H1 (cell line): ENCODE data around the gene ARID3B. TPM values are rescaled to one million over a fixed set of nuclear protein-coding genes. Genes with fewer than 3 reads are reported as not detected.

Source experiments
- CTCF ChIA-PET: fragments of 300-600 bp; sonication (Branson Sonifier 250); formaldehyde crosslinking; loops from one replicate; lab custom pipeline; 2021; ENCODE audit not compliant: partially characterized antibody; lab: Charles Lee
- POLR2A ChIA-PET: fragments of 300-600 bp; sonication (Branson Sonifier 250); formaldehyde crosslinking; loops from one replicate; lab custom pipeline; 2021; ENCODE audit warnings: inconsistent platforms; ENCODE audit not compliant: partially characterized antibody; lab: Charles Lee
- DNase-seq, 2 experiments: peaks; one replicate each; pipeline versions ENCODE4 v3.0.0 to v3.0.0-alpha.2; 2010 to 2022; ENCODE audit warnings: low spot score in 2 of 2, low read depth in 1 of 2, mixed read lengths in 1 of 2
- FAIRE-seq: peaks from 2 replicates; lab custom pipeline; 2011; peaks lifted over from hg19 to GRCh38; lab: Jason Lieb, UNC
- H2AFZ ChIP-seq: 2 replicates; pipeline ENCODE4 v1.8.1; 2012; ENCODE audit warnings: low read length, inconsistent platforms
- H2AK5ac ChIP-seq: 2 replicates; pipeline ENCODE4 v1.6.1; 2013; ENCODE audit warnings: low read depth, low read length
- H2BK120ac ChIP-seq: replicated peaks from 2 replicates; pipeline ENCODE3; 2013; ENCODE audit warnings: low read depth, low read length, inconsistent platforms
- H2BK12ac ChIP-seq: 2 replicates; pipeline ENCODE4 v1.6.1; 2013; ENCODE audit warnings: low read depth, low read length
- H2BK15ac ChIP-seq: 2 replicates; pipeline ENCODE4 v1.6.1; 2013; ENCODE audit warnings: low read length
- H2BK20ac ChIP-seq: 2 replicates; pipeline ENCODE4 v1.6.1; 2013; ENCODE audit warnings: low read length
- H2BK5ac ChIP-seq: 2 replicates; pipeline ENCODE4 v1.6.1; 2013; ENCODE audit warnings: low read depth, low read length
- H3K14ac ChIP-seq: 2 replicates; pipeline ENCODE4 v1.6.1; 2013; ENCODE audit warnings: inconsistent platforms; ENCODE audit not compliant: insufficient read length
- H3K18ac ChIP-seq: 2 replicates; pipeline ENCODE4 v1.6.1; 2013; ENCODE audit warnings: low read length; ENCODE audit errors: extremely low read depth
- H3K23ac ChIP-seq: 2 replicates; pipeline ENCODE4 v1.6.1; 2013; ENCODE audit warnings: inconsistent platforms; ENCODE audit not compliant: insufficient read length
- H3K23me2 ChIP-seq: 2 replicates; pipeline ENCODE4 v1.6.1; 2013; ENCODE audit warnings: low read depth, low read length
- H3K27ac ChIP-seq: 2 replicates; pipeline ENCODE4 v1.6.1; 2011; ENCODE audit warnings: low read depth, low read length, inconsistent platforms
- H3K27me3 ChIP-seq, 4 experiments: replicated peaks in 1 of 4; 1 replicate in 1 of 4; 2 replicates in 3 of 4; pipeline versions ENCODE4 v1.6.1 to v1.8.1; 2011 to 2013; ENCODE audit warnings: low read length in 3 of 4, mild to moderate bottlenecking in 3 of 4, inconsistent platforms in 2 of 4, mixed read lengths in 2 of 4, moderate library complexity in 1 of 4; ENCODE audit not compliant: control insufficient read depth in 3 of 4, insufficient read depth in 3 of 4; ENCODE audit errors: extremely low read depth in 1 of 4
- H3K36me3 ChIP-seq, 4 experiments: 2 replicates each; pipeline versions ENCODE4 v1.6.1 to v1.8.1; 2011 to 2013; ENCODE audit warnings: mild to moderate bottlenecking in 4 of 4, low read length in 3 of 4, moderate library complexity in 2 of 4, control low read depth in 1 of 4, inconsistent platforms in 1 of 4; ENCODE audit not compliant: insufficient read depth in 4 of 4, control insufficient read depth in 2 of 4
- H3K4ac ChIP-seq: replicated peaks from 2 replicates; pipeline ENCODE3; 2013; ENCODE audit warnings: low read length, low read depth, mixed read lengths, inconsistent platforms; ENCODE audit not compliant: insufficient read length
- H3K4me1 ChIP-seq, 4 experiments: replicated peaks in 1 of 4; 1 replicate in 1 of 4; 2 replicates in 3 of 4; pipeline versions ENCODE4 v1.6.1 to v1.8.1; 2011 to 2013; ENCODE audit warnings: low read length in 3 of 4, inconsistent platforms in 2 of 4, mixed read lengths in 1 of 4; ENCODE audit not compliant: insufficient read depth in 4 of 4, control insufficient read depth in 3 of 4
- H3K4me2 ChIP-seq, 2 experiments: 2 replicates each; pipeline versions ENCODE4 v1.6.1 to v1.8.1; 2011 to 2013; ENCODE audit warnings: low read depth in 2 of 2, low read length in 2 of 2, control low read depth in 1 of 2, inconsistent platforms in 1 of 2, mild to moderate bottlenecking in 1 of 2; ENCODE audit not compliant: insufficient read depth in 1 of 2
- H3K4me3 ChIP-seq, 4 experiments: fragments of 200-600, 300-600 bp in 1 of 4; sonication (generic), shearing (Covaris generic), sonication (Bioruptor Twin) in 1 of 4; 2 replicates each; pipeline versions ENCODE4 v1.5.1 to v1.8.1; 2011 to 2016; ENCODE audit warnings: low read length in 4 of 4, low read depth in 3 of 4, control low read depth in 2 of 4, inconsistent platforms in 2 of 4, mild to moderate bottlenecking in 2 of 4, mixed read lengths in 1 of 4, moderate library complexity in 1 of 4; ENCODE audit not compliant: insufficient read depth in 2 of 4; ENCODE audit errors: extremely low read depth in 1 of 4
- H3K56ac ChIP-seq: replicated peaks from 2 replicates; pipeline ENCODE3; 2013; ENCODE audit warnings: low read depth, mild to moderate bottlenecking, mixed read lengths, low read length, inconsistent platforms; ENCODE audit not compliant: insufficient read length
- H3K79me1 ChIP-seq: 2 replicates; pipeline ENCODE4 v1.6.1; 2013; ENCODE audit warnings: low read depth, low read length, control low read depth
- H3K79me2 ChIP-seq, 2 experiments: 2 replicates each; pipeline versions ENCODE4 v1.6.1 to v1.8.1; 2012 to 2013; ENCODE audit warnings: low read length in 2 of 2, mild to moderate bottlenecking in 2 of 2, inconsistent platforms in 1 of 2; ENCODE audit not compliant: insufficient read depth in 2 of 2, control insufficient read depth in 1 of 2
- H3K9ac ChIP-seq, 4 experiments: replicated peaks in 1 of 4; 1 replicate in 1 of 4; 2 replicates in 3 of 4; pipeline versions ENCODE4 v1.6.1 to v1.8.1; 2011 to 2013; ENCODE audit warnings: low read depth in 3 of 4, low read length in 3 of 4, control low read depth in 2 of 4, mild to moderate bottlenecking in 2 of 4, moderate library complexity in 2 of 4, inconsistent platforms in 1 of 4; ENCODE audit errors: extremely low read depth in 1 of 4
- H3K9me3 ChIP-seq, 2 experiments: 2 replicates each; pipeline versions ENCODE4 v1.6.1 to v1.8.1; 2012 to 2013; ENCODE audit warnings: mild to moderate bottlenecking in 2 of 2, moderate library complexity in 2 of 2, control low read depth in 1 of 2, inconsistent platforms in 1 of 2, low read depth in 1 of 2, low read length in 1 of 2, mixed read lengths in 1 of 2; ENCODE audit not compliant: insufficient read depth in 2 of 2
- H4K20me1 ChIP-seq, 2 experiments: replicated peaks in 1 of 2; 2 replicates each; pipeline versions ENCODE3 to v1.8.1; 2011 to 2013; ENCODE audit warnings: inconsistent platforms in 2 of 2, low read length in 2 of 2, mild to moderate bottlenecking in 1 of 2; ENCODE audit not compliant: insufficient read depth in 2 of 2, control insufficient read depth in 1 of 2
- H4K5ac ChIP-seq: 2 replicates; pipeline ENCODE4 v1.6.1; 2013; ENCODE audit warnings: low read length, low read depth, mixed read lengths, inconsistent platforms; ENCODE audit not compliant: insufficient read length
- H4K8ac ChIP-seq: 2 replicates; pipeline ENCODE4 v1.8.0; 2013; ENCODE audit warnings: mild to moderate bottlenecking, moderate library complexity, low read length, inconsistent platforms; ENCODE audit not compliant: insufficient read depth; ENCODE audit errors: extremely low read depth
- H4K91ac ChIP-seq: replicated peaks from 2 replicates; pipeline ENCODE3; 2013; ENCODE audit warnings: low read length, mixed read lengths, inconsistent platforms; ENCODE audit not compliant: insufficient read length
- ASH2L ChIP-seq: fragments of 200-600, 300-600 bp; sonication (generic); IDR thresholded peaks from one replicate; pipeline ENCODE4 v1.7.1; 2017; ENCODE audit warnings: low read length
- BACH1 ChIP-seq: IDR thresholded peaks from 2 replicates; pipeline ENCODE4 v1.6.1; 2012; ENCODE audit warnings: low read length, improper control_type of control experiment
- BCL11A ChIP-seq, 2 experiments: IDR thresholded peaks; one replicate each; pipeline ENCODE4 v1.6.1; 2011; ENCODE audit warnings: low read depth in 2 of 2, low read length in 2 of 2, mild to moderate bottlenecking in 2 of 2
- CEBPB ChIP-seq: IDR thresholded peaks from 2 replicates; pipeline ENCODE4 v1.6.1; 2012; ENCODE audit warnings: low read depth, low read length
- CHD2 ChIP-seq: IDR thresholded peaks from 2 replicates; pipeline ENCODE4 v1.6.1; 2012; ENCODE audit warnings: low read length, improper control_type of control experiment
- CREB1 ChIP-seq: IDR thresholded peaks from 2 replicates; pipeline ENCODE4 v1.6.1; 2012; ENCODE audit warnings: inconsistent platforms
- CTBP2 ChIP-seq: IDR thresholded peaks from 2 replicates; pipeline ENCODE4 v1.7.0; 2011; ENCODE audit warnings: borderline replicate concordance, mild to moderate bottlenecking, moderate library complexity, mixed read lengths, low read length; ENCODE audit not compliant: insufficient read depth, insufficient read length
- HDAC2 ChIP-seq, 2 experiments: fragments of 300-600 bp in 1 of 2; sonication (generic) in 1 of 2; IDR thresholded peaks; 2 replicates each; pipeline ENCODE4 v1.6.1; 2011 to 2012; ENCODE audit warnings: low read depth in 2 of 2, low read length in 2 of 2, mild to moderate bottlenecking in 2 of 2, moderate library complexity in 2 of 2, borderline replicate concordance in 1 of 2, inconsistent platforms in 1 of 2
- NRF1 ChIP-seq: IDR thresholded peaks from 2 replicates; pipeline ENCODE4 v1.6.1; 2011; ENCODE audit warnings: mild to moderate bottlenecking, low read depth, low read length, improper control_type of control experiment
- POLR2AphosphoS5 ChIP-seq: IDR thresholded peaks from 2 replicates; pipeline ENCODE4 v1.6.1; 2011; ENCODE audit warnings: low read depth, low read length
- RXRA ChIP-seq: IDR thresholded peaks from 2 replicates; pipeline ENCODE4 v1.6.1; 2011; ENCODE audit warnings: low read depth, mild to moderate bottlenecking, low read length, moderate library complexity; ENCODE audit not compliant: insufficient read depth
- TAF1 ChIP-seq: IDR thresholded peaks from 2 replicates; pipeline ENCODE4 v1.6.1; 2011; ENCODE audit warnings: mild to moderate bottlenecking, low read depth, low read length
- YY1 ChIP-seq: IDR thresholded peaks from 2 replicates; pipeline ENCODE4 v1.6.1; 2011; ENCODE audit warnings: low read depth, mild to moderate bottlenecking, low read length
- WGBS, 2 experiments: shearing (Covaris generic) in 1 of 2; methylation state at CpG; one replicate each; pipeline versions ENCODE4 v1.1.6 to v1.1.7; 2013 to 2015; ENCODE audit warnings: low lambda C conversion rate in 2 of 2, mixed read lengths in 2 of 2, inconsistent platforms in 1 of 2, low coverage in 1 of 2, missing lambda C conversion rate in 1 of 2; ENCODE audit not compliant: insufficient replicate concordance in 2 of 2, insufficient coverage in 1 of 2, insufficient read length in 1 of 2; ENCODE audit errors: extremely low coverage in 1 of 2, missing lambda C conversion rate in 1 of 2; 5-methylcytosine and 5-hydroxymethylcytosine counted together
- polyA plus RNA-seq, 7 experiments: library from polyadenylated mRNA; depleted of rRNA in 3 of 7; stranded (reverse) in 5 of 7; unstranded in 2 of 7; fragments of >200 nt in 5 of 7; fragments of 200-250 nt in 2 of 7; gene quantifications; 1 replicate in 5 of 7; 2 replicates in 1 of 7; 4 replicates in 1 of 7; pipeline versions ENCODE4 v1.2.1 to v1.2.3, GENCODE V29; 2011 to 2013; ENCODE audit warnings: missing spikeins in 2 of 7, mixed read lengths in 2 of 7
- total RNA-seq: library from RNA; stranded (reverse); fragmentation: NEBNext Ultra II Directional; extraction: Animal tissue kit (Norgen Biotek cat#: 25700); gene quantifications from 2 replicates; pipeline ENCODE4 v1.2.1, GENCODE V29; 2021

The ARID3B gene
- total and polyA plus RNA-seq, 2 of the 8 experiments (the other 6 are each of a cell fraction or from before 2014, with no cell fraction given): 81.0 to 115 TPM

DNA sequence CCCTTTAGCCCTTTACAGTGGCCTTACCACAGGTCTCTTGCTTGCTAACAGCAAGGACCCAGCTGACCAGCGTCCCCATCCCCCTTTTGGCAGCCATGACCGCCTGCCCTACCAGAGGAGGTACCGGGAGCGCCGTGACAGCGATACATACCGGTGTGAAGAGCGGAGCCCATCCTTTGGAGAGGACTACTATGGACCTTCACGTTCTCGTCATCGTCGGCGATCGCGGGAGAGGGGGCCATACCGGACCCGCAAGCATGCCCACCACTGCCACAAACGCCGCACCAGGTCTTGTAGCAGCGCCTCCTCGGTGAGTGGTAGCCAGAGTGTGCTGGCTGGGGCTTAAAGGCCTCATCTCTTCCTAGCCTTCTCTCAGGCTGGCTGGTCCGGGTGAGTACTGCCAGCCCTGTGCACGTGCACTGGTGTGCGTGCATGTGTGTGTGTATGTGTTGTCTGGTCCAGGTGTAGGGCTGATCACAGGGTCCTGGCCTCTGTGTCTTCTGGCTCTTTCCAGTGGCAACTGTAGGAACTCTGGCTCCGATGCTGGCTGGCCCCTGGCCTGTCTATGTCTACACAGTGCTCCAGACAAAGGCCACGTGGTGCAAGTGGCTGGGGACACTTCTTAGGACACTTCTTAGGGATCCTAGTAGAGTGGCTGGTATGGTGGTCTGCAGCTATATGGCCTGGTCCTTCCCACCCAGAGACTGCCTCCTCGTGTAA is 79.1 kb downstream of the ARID3B start:
- peaks cover 0 to 5% (median 2%) of the 10 kb centered on the region in 4 experiments; a peak in 5 of 7 replicates for H3K4me1 ChIP-seq
- POLR2A ChIA-PET: interaction anchor here (0.6 to 2.7 kb wide), 3 partner anchors 9 to 152 kb away, joined by 3 to 8 read pairs (median 3); no protein-coding TSS in a partner anchor
- H2BK12ac ChIP-seq: no peak overlapping the region
- H3K27me3 ChIP-seq: no peaks in the 10 kb centered on the region
- H3K18ac ChIP-seq: no peak overlapping the region
- H3K23me2 ChIP-seq: peaks cover 8% of the 10 kb centered on the region; the same call in 1 of the 2 replicates
- H3K79me2 ChIP-seq: peaks cover 14 to 46% of the 10 kb centered on the region in 2 experiments
- no peak overlapping the region for H3K14ac ChIP-seq
- H3K9ac ChIP-seq: no peak overlapping the region
- peaks cover 28 to 39% (median 35%) of the 10 kb centered on the region in 4 experiments for H3K36me3 ChIP-seq
- no peaks in the 10 kb centered on the region for H3K9me3 ChIP-seq
- H3K56ac ChIP-seq: no peak overlapping the region
- no peak overlapping the region for H3K27ac ChIP-seq
- H3K79me1 ChIP-seq: peaks cover 15% of the 10 kb centered on the region
- H4K8ac ChIP-seq: no peak overlapping the region; the same call in none of the 2 replicates
- H3K23ac ChIP-seq: no peak overlapping the region
- H4K91ac ChIP-seq: no peak overlapping the region
- FAIRE-seq (no peak), DNase-seq (no peak)
- H2BK120ac ChIP-seq: no peak overlapping the region
- H2BK15ac ChIP-seq: no peak overlapping the region
- H4K20me1 ChIP-seq: peaks cover 26 to 68% of the 10 kb centered on the region in 2 experiments
- no peak overlapping the region for H3K4me3 ChIP-seq
- H2AK5ac ChIP-seq: no peak overlapping the region
- TF ChIP-seq BACH1 (no peak), BCL11A (IDR thresholded peaks at IDR 0.05; ENCODE audit: low read depth in 2 of 2, low read length in 2 of 2) (no peak), HDAC2 (IDR thresholded peaks at IDR 0.05; ENCODE audit: borderline replicate concordance in 1 of 2, low read depth in 2 of 2, low read length in 2 of 2) (no peak), CREB1 (no peak), ASH2L (no peak), CTBP2 (no peak), YY1 (no peak), POLR2AphosphoS5 (no peak), TAF1 (no peak), NRF1 (no peak), RXRA (no peak), CHD2 (no peak), CEBPB (no peak)
- H2BK20ac ChIP-seq: no peak overlapping the region
- 93% methylated on average over 25 of the region's 27 CpGs; no CpG with 5 or more reads in 1 of the 2 experiments for WGBS, 2 experiments
- no peak overlapping the region for H2AFZ ChIP-seq
- no peak overlapping the region for H4K5ac ChIP-seq
- no peak overlapping the region for H2BK5ac ChIP-seq
- CTCF ChIA-PET: interaction anchor here (0.5 to 37.5 kb wide), 9 partner anchors 10 to 1207 kb away, joined by 3 to 1439 read pairs (median 4); partner anchors contain the start of genes CSK and CYP1A2
- no peak overlapping the region for H3K4ac ChIP-seq
- H3K4me2 ChIP-seq: no peak overlapping the region
